GM18502 (cell line): ENCODE measurements around the gene DENND5A.
A peak's percentile ranks its signal among the peaks of the same experiment; 100 is the strongest.

Experiments used
- ATAC-seq: cut with Tn5 transposase; IDR thresholded peaks from one replicate; pipeline ENCODE4 v1.9.1; 2021; ENCODE audit warnings: mild to moderate bottlenecking; ENCODE audit not compliant: unreplicated experiment, poor library complexity

The DENND5A gene

DNA sequence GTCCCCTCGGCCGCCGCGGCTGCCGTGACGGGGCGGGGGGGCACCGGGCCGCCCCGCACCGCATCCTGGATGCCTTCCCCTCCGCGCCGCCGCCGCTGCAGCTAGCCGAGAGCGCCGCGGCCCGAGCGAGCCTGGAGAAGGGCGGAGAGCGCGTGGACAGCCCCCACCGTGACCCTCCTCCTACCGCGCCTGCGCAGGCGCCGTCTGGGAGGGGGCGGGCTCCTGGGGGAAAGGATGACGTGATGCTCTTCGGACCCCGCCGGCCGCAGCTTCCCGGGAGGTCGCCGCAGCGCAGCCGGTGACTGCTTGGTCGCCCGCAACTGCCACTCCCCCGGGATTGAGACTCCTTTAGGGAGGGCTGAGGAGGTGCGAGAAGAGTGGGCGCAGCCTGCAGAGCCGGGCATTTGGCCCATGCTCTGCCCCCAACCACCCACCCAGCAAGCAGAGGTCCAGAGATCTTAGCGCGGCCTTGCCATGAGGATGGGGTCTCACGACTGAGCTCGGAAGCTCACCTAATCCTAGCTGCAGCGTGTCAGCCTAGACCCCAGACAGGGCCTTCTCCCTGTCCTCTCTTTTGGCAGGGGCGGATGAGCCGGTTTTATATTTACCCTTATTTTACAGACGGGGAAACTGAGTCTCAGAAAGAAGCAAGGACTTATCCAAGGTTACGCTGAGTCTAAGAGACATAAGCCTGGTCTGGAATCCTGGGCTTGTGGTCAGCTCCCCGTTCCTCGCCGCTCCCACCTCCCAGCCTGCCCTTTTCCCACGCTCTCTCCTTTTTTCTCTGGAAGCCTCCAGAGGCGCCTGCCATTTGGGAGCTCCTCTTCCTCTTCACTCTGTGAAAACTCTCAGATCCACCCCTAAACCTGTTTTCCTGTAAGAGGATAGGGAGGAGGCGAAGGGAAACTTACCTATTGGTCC, at the start of gene DENND5A:
TSS of gene DENND5A (minus strand) at position 140 of the 921 bp plus-strand sequence. CDS start 281 bp downstream, outside the sequence.
- ATAC-seq: peak; percentile 62

- peak; percentile 98 for ATAC-seq
These were observed 49.3 kb upstream of the DENND5A start, which contains the start of gene TMEM41B for GRCh38 chr11:9314291-9315077. TSS of gene TMEM41B (minus strand) at chr11:9314593. CDS start at chr11:9314441, 152 bp downstream.

GRCh38 chr11:9313648-9314290, 48.6 kb upstream of the DENND5A start:
- peak; percentile 24 for ATAC-seq

DNA sequence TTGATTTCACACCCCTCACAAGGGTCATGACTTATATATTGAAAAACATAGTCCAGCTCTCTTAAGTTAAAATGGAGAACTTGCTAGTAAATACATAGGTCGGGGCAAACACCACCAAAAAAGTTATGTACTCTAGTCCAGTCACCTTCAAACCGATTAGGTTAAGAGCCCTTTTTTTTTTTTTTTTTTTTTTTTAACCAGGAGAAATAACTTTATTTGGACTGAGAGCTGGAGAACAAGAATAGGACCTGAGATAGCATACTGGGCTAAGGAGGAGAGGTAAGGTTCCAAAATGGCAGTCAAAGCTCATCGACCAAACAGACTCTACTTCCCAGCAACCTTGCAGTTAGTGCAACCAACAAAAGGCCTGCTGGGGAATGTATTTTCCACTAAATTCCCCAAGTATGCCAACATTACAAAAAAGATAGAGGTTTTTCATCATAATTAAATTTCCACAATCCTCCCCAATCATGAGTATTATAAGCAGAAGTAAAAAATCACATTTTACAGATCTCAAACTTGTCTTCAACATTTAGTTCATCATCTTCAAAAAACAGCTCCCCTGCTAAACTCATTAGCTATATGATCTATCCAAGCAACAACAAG, 45.4 kb upstream of the DENND5A start:
- ATAC-seq: no peak

- ATAC-seq: no peak
These were observed 39.0 kb upstream of the DENND5A start for GRCh38 chr11:9304178-9304577.

DNA sequence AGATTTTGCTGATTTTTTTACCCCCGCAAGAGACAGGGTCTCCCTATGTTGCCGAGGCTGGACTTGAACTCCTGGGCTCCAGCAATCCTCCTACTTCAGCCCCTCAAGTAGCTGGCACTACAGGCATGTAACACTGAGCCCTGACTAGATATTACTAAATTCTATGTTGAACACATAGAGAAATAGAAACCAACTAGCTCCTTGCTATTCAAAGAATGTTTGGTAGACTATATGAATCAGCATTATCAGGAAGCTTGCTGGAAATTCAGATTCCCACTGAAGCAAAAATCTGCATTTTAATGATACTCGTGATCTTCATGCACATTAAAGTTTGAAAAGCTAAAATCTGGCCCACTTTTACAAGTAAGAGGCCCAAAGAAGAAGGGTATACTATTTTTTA, 37.3 kb upstream of the DENND5A start:
- no peak for ATAC-seq

DNA sequence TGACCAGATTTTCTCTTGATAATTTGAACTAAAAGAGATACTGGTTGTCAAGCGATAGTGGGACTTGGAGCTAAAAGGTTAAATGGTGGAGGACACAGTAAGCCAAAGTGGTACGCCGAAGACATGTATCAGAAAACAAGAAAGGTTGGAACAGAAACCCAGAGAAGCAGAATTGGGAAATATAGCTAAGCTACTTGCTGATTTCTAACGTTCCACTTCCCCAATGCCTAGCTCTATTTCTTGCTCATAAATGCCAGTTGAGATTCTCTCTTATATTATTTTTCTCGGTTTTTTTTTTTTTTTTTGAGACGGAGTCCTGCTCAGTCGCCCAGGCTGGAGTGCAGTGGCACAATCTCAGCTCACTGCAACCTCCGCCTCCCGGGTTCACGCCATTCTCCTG, 36.6 kb upstream of the DENND5A start:
- ATAC-seq: no peak

DNA sequence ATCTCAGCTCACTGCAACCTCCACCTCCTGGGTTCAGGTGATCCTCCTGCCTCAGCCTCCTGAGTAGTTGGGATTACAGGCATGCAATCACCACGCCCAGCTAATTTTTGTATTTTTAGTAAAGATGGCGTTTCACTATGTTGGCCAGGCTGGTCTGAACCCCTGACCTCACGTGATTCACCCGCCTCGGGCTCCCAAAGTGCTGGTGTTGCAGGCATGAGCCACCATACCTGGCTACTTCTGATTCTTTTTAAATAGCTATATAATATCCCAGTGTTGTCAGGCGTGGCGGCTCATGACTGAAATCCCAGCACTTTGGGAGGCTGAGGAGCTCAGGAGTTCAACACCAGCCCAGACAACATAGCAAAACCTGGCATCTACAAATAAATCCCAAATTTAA, 28.5 kb upstream of the DENND5A start:
- no peak for ATAC-seq

DNA sequence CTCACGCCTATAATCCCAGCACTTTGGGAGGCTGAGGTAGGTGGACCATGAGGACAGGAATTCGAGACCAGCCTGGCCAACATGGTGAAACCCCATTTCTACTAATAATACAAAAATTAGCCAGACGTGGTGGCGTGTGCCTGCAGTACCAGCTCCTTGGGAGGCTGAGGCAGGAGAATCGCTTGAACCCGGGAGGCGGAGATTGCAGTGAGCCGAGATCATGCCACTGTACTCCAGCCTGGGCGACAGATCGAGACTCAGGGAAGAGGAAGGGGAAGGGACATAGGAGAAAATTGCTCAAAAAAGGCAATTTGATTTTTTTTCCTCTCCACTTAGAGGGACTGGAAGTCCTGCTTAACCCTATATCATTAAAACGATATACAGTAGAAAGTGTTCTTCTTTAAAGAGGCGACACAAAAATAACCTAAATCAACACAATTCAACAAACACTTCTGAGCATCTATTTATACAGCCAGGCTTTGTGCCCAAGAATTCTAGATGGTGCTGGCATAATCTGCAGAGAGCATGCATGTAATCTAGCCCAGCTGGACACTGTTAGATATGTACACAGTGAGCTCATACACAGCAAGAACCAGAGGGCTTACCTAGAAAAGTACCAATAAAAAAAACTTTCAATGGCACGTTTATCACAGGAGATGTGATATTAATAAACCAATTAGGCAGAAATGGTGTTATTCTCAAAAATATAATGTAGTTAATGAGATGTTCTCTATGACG, 20.9 kb upstream of the DENND5A start:
- no peak for ATAC-seq

GRCh38 chr11:9280655-9281301, 15.6 kb upstream of the DENND5A start:
- ATAC-seq: peak; percentile 98

DNA sequence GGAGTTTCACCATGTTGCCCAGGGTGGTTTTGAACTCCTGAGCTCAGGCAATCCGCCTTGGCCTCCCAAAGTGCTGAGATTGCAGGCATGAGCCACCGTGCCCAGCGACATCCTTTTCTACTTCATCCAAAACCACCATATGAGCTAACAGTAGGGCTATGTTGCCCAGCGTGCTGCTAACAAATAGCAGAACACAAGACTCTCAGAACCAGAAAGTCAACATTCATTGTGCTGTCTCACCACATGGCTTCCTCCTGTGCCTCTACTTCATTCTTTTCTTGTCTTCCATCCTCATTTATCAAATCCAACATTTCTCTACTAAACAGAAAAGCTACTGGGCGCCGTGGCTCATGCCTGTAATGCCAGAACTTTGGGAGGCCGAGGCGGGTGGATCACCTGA, 12.0 kb upstream of the DENND5A start:
- ATAC-seq: no peak

DNA sequence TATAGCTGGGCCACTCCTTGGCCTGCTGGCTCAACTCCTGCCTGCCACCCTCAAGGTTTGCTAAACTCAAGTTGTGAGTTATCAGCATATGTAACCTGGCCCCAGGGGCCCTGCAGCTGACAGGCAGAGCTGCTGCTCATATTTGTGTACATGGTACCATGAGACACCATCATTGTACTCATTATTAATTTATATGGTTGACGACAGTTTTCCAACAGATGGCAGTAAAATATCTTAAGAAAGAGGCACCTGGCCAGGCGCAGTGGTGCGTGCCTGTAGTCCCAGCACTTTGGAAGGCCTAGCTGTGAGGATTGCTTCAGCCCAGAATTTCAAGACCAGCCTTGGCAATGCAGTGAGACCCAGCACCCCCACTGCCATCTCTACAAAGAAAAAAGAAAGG, 11.4 kb upstream of the DENND5A start:
- no peak for ATAC-seq

- ATAC-seq: no peak
These were observed 9.5 kb upstream of the DENND5A start for GRCh38 chr11:9274499-9275258.

- ATAC-seq: no peak
These were observed 8.5 kb upstream of the DENND5A start for GRCh38 chr11:9273376-9274336.

GRCh38 chr11:9269492-9270013, 4.4 kb upstream of the DENND5A start:
- no peak for ATAC-seq

DNA sequence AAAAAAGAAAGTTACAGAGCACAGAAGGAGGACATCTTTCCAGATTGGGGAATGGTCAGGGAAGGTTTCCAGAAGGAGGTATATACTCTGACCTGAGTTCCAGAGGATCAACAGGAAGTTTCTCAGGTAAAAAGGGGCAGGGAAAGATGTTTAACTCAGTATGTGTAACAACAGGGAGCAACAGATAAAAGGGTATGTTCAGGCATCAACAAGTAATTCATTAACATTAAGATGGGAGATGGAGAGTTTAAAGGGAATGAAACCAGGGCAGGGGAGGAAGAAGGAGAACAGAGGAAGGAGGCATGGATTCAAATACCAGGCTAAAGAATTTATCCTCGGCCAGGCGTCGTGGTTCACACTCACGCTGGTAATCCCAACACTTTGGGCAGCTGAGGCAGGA, 2.5 kb upstream of the DENND5A start:
- ATAC-seq: no peak

DNA sequence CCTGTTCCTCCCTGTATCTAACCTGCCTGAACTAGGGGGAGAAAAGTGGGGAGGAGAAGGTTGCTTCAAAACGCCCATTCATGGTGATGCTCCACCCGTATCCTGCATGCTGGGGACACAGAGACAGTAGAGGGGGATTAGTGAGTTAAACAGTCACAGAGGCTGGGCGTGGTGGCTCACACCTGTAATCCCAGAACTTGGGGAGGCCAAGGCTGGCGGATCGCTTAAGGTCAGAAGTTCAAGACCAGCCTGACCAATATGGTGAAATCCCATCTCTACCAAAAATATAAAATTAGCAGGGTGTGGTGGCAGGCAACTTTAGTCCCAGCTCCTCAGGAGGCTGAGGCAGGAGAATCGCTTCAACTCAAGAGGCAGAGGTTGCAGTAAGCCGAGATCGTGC, 1.8 kb upstream of the DENND5A start:
- no peak for ATAC-seq
